H1 (cell line): ENCODE measurements around the gene ACADVL. TPM values are rescaled to one million over a fixed set of nuclear protein-coding genes. Genes with fewer than 3 reads are reported as not detected.

ENCODE experiments used
- BACH1 ChIP-seq: IDR thresholded peaks from 2 replicates; pipeline ENCODE4 v1.6.1; 2012; ENCODE audit warnings: low read length, improper control_type of control experiment
- CBX8 ChIP-seq: fragments of 300-800, 300-1000 bp; sonication (generic); IDR thresholded peaks from 2 replicates; pipeline ENCODE4 v1.7.1; 2016; ENCODE audit warnings: low read depth, low read length, borderline replicate concordance
- CHD2 ChIP-seq: IDR thresholded peaks from 2 replicates; pipeline ENCODE4 v1.6.1; 2012; ENCODE audit warnings: low read length, improper control_type of control experiment
- E2F6 ChIP-seq: IDR thresholded peaks from 2 replicates; pipeline ENCODE4 v1.6.1; 2012; ENCODE audit warnings: inconsistent platforms
- HDAC6 ChIP-seq: IDR thresholded peaks from one replicate; pipeline ENCODE4 v1.7.1; 2012; ENCODE audit warnings: low read depth, mild to moderate bottlenecking, inconsistent platforms, low read length, moderate library complexity
- JUND ChIP-seq: IDR thresholded peaks from 2 replicates; pipeline ENCODE4 v1.6.1; 2011; ENCODE audit warnings: mild to moderate bottlenecking, improper control_type of control experiment, low read length
- KDM1A ChIP-seq: fragments of 200-600, 300-600 bp; sonication (generic); IDR thresholded peaks from 2 replicates; pipeline ENCODE4 v1.7.1; 2016; ENCODE audit warnings: mild to moderate bottlenecking, low read length, borderline replicate concordance
- SUZ12 ChIP-seq: fragments of 200-600 bp; sonication (generic); IDR thresholded peaks from 2 replicates; pipeline ENCODE4 v1.6.1; 2012; ENCODE audit warnings: mild to moderate bottlenecking, inconsistent platforms, low read length, moderate library complexity, mixed read lengths
- polyA plus RNA-seq, 7 experiments: library from polyadenylated mRNA; depleted of rRNA in 3 of 7; stranded (reverse) in 5 of 7; unstranded in 2 of 7; fragments of >200 nt in 5 of 7; fragments of 200-250 nt in 2 of 7; gene quantifications; 1 replicate in 5 of 7; 2 replicates in 1 of 7; 4 replicates in 1 of 7; pipeline versions ENCODE4 v1.2.1 to v1.2.3, GENCODE V29; 2011 to 2013; ENCODE audit warnings: missing spikeins in 2 of 7, mixed read lengths in 2 of 7
- total RNA-seq: library from RNA; stranded (reverse); fragmentation: NEBNext Ultra II Directional; extraction: Animal tissue kit (Norgen Biotek cat#: 25700); gene quantifications from 2 replicates; pipeline ENCODE4 v1.2.1, GENCODE V29; 2021

ACADVL gene
- total and polyA plus RNA-seq, 2 of the 8 experiments (the other 6 are each of a cell fraction or from before 2014, with no cell fraction given), result 181 to 231 TPM

DNA sequence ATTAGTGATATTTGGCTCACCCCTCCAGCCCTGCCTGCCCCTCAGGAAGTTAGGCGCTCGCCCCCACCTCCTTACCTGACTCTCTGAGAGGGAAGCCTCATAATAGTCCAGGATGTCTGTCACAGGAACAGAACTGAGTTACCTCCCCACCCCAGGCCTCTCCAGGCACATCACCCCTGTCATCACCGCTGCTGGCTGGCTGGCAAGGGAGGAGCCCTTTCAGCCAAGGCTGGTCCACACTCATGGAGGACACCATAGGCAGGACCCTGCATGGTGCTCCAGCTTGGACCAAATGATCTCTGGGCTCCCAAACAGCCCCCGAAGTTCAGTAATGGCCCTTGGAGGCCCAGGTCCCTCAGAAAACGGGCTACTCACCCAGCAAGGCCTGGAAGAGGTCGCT, 1.6 kb upstream of the ACADVL start (continued):
- no peak for TF ChIP-seq JUND
- TF ChIP-seq E2F6, result no peak
- TF ChIP-seq CHD2, result no peak
- TF ChIP-seq CBX8, result no peak
- no peak for TF ChIP-seq BACH1
- no peak for TF ChIP-seq SUZ12
- no peak for TF ChIP-seq KDM1A
- TF ChIP-seq HDAC6, result no peak
